ENCODE results near the gene ZNF200. TPM values are rescaled to one million over a fixed set of nuclear protein-coding genes. Genes with fewer than 3 reads are reported as not detected.

The ZNF200 gene
- total RNA-seq, 1 experiment from 2014 or later, result 11.3 TPM

DNA sequence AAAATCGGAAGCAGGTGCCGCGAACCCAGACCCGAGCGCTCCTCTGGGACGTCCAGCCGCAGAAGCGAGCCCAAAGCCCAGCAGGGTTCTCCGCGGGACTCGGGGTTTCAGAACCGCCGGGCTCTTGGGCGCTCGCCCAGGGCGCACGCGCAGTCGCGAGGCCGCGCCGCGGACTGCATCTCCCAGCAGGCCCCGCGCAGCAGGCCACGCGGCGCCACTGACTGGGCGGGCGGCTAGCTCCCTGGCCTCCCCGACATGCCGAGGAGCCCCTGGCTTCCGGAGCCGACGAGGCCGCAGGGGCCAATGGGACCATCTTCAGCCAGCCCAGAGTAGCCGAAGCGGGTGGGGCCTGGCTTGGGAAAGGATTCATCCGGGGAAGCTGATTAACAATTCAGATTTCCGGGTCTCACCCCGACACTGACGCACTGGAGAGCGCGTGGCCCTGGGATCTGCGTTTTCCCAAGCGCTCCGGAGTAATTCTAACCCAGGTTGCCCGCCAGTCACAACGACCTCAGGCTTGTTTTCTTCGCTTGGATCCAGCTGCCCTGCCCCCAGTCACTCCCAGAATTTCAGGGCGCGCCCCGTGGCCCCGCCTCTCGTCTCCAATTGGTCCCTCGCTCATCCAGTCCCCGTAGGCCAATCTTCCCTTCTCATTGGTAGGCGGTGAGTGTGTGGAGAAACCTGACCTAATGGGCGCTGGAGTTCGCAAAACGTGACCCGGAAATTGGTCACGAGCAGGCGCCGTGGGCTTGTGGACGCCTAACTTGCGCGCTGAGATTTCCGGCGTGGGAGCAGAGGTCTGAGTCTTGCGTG is 48.0 kb upstream of the ZNF200 start, which contains the start of gene ZNF263:
TSS of gene ZNF263 (plus strand) at position 762 of the 813 bp plus-strand sequence. CDS start 328 bp downstream, outside the sequence.
- CTCF ChIA-PET, result interaction anchor here (0.6 to 2.1 kb wide), 4 partner anchors 9 to 218 kb away, joined by 3 to 8 read pairs (median 5); partner anchors contain the start of gene CLUAP1
- no peaks in the 10 kb centered on the region for H3K27me3 Mint-ChIP-seq (ENCODE audit: insufficient read depth, unreplicated experiment)
- H3K4me3 Mint-ChIP-seq (ENCODE audit: unreplicated experiment), result peak within 1 kb of the TSS; percentile 98
- peaks cover 10% of the 10 kb centered on the region for H3K36me3 ChIP-seq (ENCODE audit: control insufficient read depth, insufficient read depth, low read length)
- H3K27me3 ChIP-seq (replicated peaks; ENCODE audit: control insufficient read depth, insufficient read depth, low read length), result no peaks in the 10 kb centered on the region
- DNase-seq, result peak; percentile 96
- peak within 1 kb of the TSS; percentile 72 for H3K4me3 ChIP-seq (ENCODE audit: low read depth, low read length)
- H3K9me3 Mint-ChIP-seq (ENCODE audit: unreplicated experiment), result no peaks in the 10 kb centered on the region
- H3K9me3 ChIP-seq, result no peaks in the 10 kb centered on the region; the same call in 1 of the 2 replicates
- intact Hi-C loops (cut with micrococcal nuclease; ENCODE audit: unreplicated experiment), result loop anchor here (1.0 to 10.0 kb wide), 4 partner anchors 19 to 159 kb away; partner anchors contain the start of genes NAA60, ZNF174, ZNF597 and ZSCAN32
- BruUV-seq (replicated peaks), result TSS peak; percentile 79
- H3K4me1 ChIP-seq, result peaks cover 19% of the 10 kb centered on the region
- peaks cover 48% of the 10 kb centered on the region for H3K36me3 Mint-ChIP-seq (ENCODE audit: insufficient read depth, unreplicated experiment)
- POLR2A ChIA-PET, result interaction anchor here (0.6 to 2.6 kb wide), 13 partner anchors 9 to 273 kb away, joined by 3 to 21 read pairs (median 5); partner anchors contain the start of genes NAA60, ZNF174, ZNF213 and ZNF597
- TF ChIP-seq, protein P1, sequence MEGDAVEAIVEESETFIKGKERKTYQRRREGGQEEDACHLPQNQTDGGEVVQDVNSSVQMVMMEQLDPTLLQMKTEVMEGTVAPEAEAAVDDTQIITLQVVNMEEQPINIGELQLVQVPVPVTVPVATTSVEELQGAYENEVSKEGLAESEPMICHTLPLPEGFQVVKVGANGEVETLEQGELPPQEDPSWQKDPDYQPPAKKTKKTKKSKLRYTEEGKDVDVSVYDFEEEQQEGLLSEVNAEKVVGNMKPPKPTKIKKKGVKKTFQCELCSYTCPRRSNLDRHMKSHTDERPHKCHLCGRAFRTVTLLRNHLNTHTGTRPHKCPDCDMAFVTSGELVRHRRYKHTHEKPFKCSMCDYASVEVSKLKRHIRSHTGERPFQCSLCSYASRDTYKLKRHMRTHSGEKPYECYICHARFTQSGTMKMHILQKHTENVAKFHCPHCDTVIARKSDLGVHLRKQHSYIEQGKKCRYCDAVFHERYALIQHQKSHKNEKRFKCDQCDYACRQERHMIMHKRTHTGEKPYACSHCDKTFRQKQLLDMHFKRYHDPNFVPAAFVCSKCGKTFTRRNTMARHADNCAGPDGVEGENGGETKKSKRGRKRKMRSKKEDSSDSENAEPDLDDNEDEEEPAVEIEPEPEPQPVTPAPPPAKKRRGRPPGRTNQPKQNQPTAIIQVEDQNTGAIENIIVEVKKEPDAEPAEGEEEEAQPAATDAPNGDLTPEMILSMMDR (IDR thresholded peaks at IDR 0.05; ENCODE audit: insufficient read depth in 1 of 2, low read depth in 1 of 2, low read length in 1 of 2, severe bottlenecking in 1 of 2, unreplicated experiment in 1 of 2), result no peak
- peak within 1 kb of the TSS; percentile 99 for H3K27ac Mint-ChIP-seq (ENCODE audit: unreplicated experiment)
- no peaks in the 10 kb centered on the region for H3K4me1 Mint-ChIP-seq (ENCODE audit: low read depth, unreplicated experiment)

DNA sequence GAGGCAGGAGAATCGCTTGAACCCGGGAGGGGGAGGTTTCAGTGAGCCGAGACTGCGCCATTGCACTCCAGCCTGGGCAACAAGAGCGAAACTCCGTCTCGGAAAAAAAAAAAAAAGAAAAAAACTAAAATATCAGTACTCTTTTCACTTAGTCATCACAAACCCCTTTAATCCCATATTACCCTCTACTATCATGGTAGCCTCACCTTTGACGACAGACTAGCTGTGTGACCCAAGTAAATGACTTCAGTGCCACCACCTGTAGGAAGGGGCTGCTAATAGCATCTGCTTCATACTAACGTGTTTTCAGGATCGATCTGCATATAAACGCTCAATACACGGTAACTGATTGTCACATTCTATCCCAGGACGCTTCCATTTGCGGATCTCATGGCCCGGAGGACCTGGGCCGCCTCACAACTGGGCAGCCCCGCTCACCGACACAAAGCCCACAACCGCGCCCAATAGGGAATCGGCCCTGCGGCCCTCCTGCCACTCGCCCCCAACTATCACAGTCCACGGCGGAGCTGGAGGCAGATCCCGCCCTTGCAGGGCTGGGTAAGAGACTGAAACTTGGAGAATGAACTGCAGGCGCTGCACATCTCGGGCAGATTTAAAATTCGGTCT is 47.3 kb upstream of the ZNF200 start:
- no peaks in the 10 kb centered on the region for H3K27me3 Mint-ChIP-seq (ENCODE audit: insufficient read depth, unreplicated experiment)
- BruUV-seq (replicated peaks), result no TSS peak
- ChIA-PET POLR2A (interaction anchor here (0.6 to 2.6 kb wide), 13 partner anchors 8 to 272 kb away, joined by 3 to 21 read pairs (median 5); partner anchors contain the start of genes NAA60, ZNF174, ZNF213 and ZNF597), CTCF (interaction anchor here (1.3 to 2.1 kb wide), 2 partner anchors 15 to 18 kb away, joined by 6 to 8 read pairs; no protein-coding TSS in a partner anchor)
- Histone ChIP-seq H3K36me3 (ENCODE audit: control insufficient read depth, insufficient read depth, low read length) (peaks cover 8% of the 10 kb centered on the region), H3K9me3 (no peaks in the 10 kb centered on the region; the same call in 1 of the 2 replicates), H3K27me3 (replicated peaks; ENCODE audit: control insufficient read depth, insufficient read depth, low read length) (no peaks in the 10 kb centered on the region), H3K4me3 (ENCODE audit: low read depth, low read length) (peak overlapping the region; percentile 72), H3K4me1 (peaks cover 19% of the 10 kb centered on the region)
- DNase-seq, result peak; percentile 74 to 77
- peaks cover 41% of the 10 kb centered on the region for H3K36me3 Mint-ChIP-seq (ENCODE audit: insufficient read depth, unreplicated experiment)
- peak overlapping the region; percentile 99 for H3K27ac Mint-ChIP-seq (ENCODE audit: unreplicated experiment)
- no peaks in the 10 kb centered on the region for H3K4me1 Mint-ChIP-seq (ENCODE audit: low read depth, unreplicated experiment)
- H3K9me3 Mint-ChIP-seq (ENCODE audit: unreplicated experiment), result no peaks in the 10 kb centered on the region
- H3K4me3 Mint-ChIP-seq (ENCODE audit: unreplicated experiment), result peak overlapping the region; percentile 98
- intact Hi-C loops (cut with micrococcal nuclease; ENCODE audit: unreplicated experiment), result loop anchor here (1.0 to 10.0 kb wide), 4 partner anchors 18 to 160 kb away; partner anchors contain the start of genes NAA60, ZNF174, ZNF597 and ZSCAN32
- TF ChIP-seq, protein P1 (IDR thresholded peaks at IDR 0.05; ENCODE audit: insufficient read depth in 1 of 2, low read depth in 1 of 2, low read length in 1 of 2, severe bottlenecking in 1 of 2, unreplicated experiment in 1 of 2), result no peak

All from Caco-2 (cell line).